ENCODE results near the gene VILL.

- TF ChIP-seq, protein P1, sequence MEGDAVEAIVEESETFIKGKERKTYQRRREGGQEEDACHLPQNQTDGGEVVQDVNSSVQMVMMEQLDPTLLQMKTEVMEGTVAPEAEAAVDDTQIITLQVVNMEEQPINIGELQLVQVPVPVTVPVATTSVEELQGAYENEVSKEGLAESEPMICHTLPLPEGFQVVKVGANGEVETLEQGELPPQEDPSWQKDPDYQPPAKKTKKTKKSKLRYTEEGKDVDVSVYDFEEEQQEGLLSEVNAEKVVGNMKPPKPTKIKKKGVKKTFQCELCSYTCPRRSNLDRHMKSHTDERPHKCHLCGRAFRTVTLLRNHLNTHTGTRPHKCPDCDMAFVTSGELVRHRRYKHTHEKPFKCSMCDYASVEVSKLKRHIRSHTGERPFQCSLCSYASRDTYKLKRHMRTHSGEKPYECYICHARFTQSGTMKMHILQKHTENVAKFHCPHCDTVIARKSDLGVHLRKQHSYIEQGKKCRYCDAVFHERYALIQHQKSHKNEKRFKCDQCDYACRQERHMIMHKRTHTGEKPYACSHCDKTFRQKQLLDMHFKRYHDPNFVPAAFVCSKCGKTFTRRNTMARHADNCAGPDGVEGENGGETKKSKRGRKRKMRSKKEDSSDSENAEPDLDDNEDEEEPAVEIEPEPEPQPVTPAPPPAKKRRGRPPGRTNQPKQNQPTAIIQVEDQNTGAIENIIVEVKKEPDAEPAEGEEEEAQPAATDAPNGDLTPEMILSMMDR (IDR thresholded peaks at IDR 0.05), result no peak
- no peak for TF ChIP-seq EP300 (IDR thresholded peaks at IDR 0.05)
- TF ChIP-seq POLR2AphosphoS5 (IDR thresholded peaks at IDR 0.05), result no peak
- no peak for TF ChIP-seq POLR2A (IDR thresholded peaks at IDR 0.05)
These were observed 47.9 kb downstream of the VILL start for GRCh38 chr3:38038447-38038911.

Measured in gastroesophageal sphincter (tissue), 3 donors.